BJ (cell line): ENCODE results near the gene ENTPD1. TPM values are rescaled to one million over a fixed set of nuclear protein-coding genes. Genes with fewer than 3 reads are reported as not detected.
"Not testable (repeated sequence)": the region's sequence is repeated elsewhere in the genome, so short reads cannot be mapped to it uniquely, and the experiment has no call there.

Experiments
- CTCF ChIA-PET: fragments of 350-600 bp; formaldehyde crosslinking; extraction: SDS; loops from one replicate; lab custom pipeline; 2021; ENCODE audit warnings: antibody characterized with exemption, inconsistent platforms; lab: Yijun Ruan, JAX
- POLR2A ChIA-PET: fragments of 300-600 bp; sonication (Branson Sonifier 250); formaldehyde crosslinking; extraction: SDS; loops from one replicate; lab custom pipeline; 2021; ENCODE audit warnings: antibody characterized with exemption; lab: Charles Lee
- DNase-seq: peaks from one replicate; pipeline ENCODE4 v3.0.0-alpha.2; 2011; ENCODE audit warnings: low read depth
- H3K27me3 ChIP-seq: 2 replicates; pipeline ENCODE4 v1.6.0; 2011; ENCODE audit warnings: low read length; ENCODE audit not compliant: control insufficient read depth, insufficient read depth
- H3K36me3 ChIP-seq: 2 replicates; pipeline ENCODE4 v1.5.1; 2011; ENCODE audit warnings: low read length; ENCODE audit not compliant: control insufficient read depth, insufficient read depth
- H3K4me3 ChIP-seq: 2 replicates; pipeline ENCODE4 v1.5.1; 2011; ENCODE audit warnings: low read depth, mild to moderate bottlenecking, control low read depth, low read length
- polyA plus RNA-seq: library from polyadenylated mRNA; depleted of rRNA; stranded (reverse); fragments of >200 nt; gene quantifications from 2 replicates; pipeline ENCODE4 v1.2.3, GENCODE V29; 2011
- TF ChIP-seq, protein P1 (sequence below): IDR thresholded peaks from 2 replicates; pipeline ENCODE4 v1.5.1; 2011; ENCODE audit warnings: low read depth, mild to moderate bottlenecking, control low read depth, inconsistent platforms, low read length, moderate library complexity; ENCODE audit not compliant: insufficient read depth

The ENTPD1 gene
- polyA plus RNA-seq, 1 experiment, result 0.20 TPM

DNA sequence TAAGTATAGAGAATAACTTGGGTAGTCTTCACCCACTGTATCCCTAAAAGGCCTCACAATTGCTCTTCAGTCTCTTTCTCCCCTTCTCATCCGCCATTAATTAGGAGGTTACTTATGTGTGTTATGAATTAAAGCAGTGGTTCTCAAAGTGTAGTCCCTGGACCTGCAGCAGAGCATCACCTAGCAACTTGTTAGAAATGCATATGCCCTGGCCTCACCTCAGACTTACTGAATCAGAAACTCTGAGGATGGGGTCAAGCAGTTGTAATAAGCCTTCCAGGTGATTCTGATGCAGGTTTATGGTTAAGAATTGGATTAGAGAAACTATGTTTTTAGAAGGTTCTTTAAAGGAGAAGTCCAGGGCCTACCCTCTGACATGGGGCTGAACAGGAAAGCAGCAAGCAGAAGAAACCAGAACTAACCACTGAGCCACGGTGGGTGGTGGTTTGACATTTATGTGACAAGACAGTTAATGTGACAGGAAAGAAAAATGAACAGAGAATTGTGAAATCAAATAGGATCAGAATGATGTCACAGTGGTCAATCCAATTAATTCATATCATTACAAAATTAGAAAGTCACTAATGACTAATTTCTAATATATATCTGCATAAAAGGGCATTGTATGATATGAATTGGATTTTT, 37.6 kb downstream of the ENTPD1 start:
- no peaks in the 10 kb centered on the region for H3K36me3 ChIP-seq
- ChIA-PET CTCF (no interaction called here), POLR2A (interaction anchor here (0.7 kb wide), 1 partner anchor 10 kb away, joined by 3 read pairs; no protein-coding TSS in a partner anchor)
- no peaks in the 10 kb centered on the region for H3K27me3 ChIP-seq
- TF ChIP-seq, protein P1, sequence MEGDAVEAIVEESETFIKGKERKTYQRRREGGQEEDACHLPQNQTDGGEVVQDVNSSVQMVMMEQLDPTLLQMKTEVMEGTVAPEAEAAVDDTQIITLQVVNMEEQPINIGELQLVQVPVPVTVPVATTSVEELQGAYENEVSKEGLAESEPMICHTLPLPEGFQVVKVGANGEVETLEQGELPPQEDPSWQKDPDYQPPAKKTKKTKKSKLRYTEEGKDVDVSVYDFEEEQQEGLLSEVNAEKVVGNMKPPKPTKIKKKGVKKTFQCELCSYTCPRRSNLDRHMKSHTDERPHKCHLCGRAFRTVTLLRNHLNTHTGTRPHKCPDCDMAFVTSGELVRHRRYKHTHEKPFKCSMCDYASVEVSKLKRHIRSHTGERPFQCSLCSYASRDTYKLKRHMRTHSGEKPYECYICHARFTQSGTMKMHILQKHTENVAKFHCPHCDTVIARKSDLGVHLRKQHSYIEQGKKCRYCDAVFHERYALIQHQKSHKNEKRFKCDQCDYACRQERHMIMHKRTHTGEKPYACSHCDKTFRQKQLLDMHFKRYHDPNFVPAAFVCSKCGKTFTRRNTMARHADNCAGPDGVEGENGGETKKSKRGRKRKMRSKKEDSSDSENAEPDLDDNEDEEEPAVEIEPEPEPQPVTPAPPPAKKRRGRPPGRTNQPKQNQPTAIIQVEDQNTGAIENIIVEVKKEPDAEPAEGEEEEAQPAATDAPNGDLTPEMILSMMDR, result no peak
- DNase-seq, result no peak
- H3K4me3 ChIP-seq, result no peak overlapping the region

DNA sequence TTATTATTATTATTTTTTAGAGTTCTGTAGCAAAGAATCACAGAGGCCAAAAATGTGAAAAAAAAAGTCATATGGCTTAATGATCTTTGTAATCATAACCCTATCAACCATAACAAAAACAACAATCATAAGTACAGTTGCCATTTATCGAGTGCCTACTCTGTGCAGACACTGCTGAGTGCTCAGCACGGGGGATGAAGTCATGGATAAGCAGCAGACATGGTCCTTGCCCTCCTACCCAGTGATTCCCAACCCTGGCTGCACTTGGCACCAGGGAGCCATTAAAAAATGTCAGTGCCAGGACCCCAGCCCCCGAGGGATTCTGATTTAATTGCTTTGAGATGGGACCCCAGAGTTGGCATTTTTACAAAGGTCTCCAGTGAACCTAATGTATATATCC, 38.2 kb downstream of the ENTPD1 start:
- no peak for DNase-seq
- Histone ChIP-seq H3K27me3 (no peaks in the 10 kb centered on the region), H3K36me3 (no peaks in the 10 kb centered on the region), H3K4me3 (no peak overlapping the region)
- POLR2A ChIA-PET, result interaction anchor here (0.7 kb wide), 1 partner anchor 10 kb away, joined by 3 read pairs; no protein-coding TSS in a partner anchor
- CTCF ChIA-PET, result interaction anchor here (1.4 kb wide), 1 partner anchor 100 kb away, joined by 3 read pairs; no protein-coding TSS in a partner anchor
- TF ChIP-seq, protein P1, result no peak

DNA sequence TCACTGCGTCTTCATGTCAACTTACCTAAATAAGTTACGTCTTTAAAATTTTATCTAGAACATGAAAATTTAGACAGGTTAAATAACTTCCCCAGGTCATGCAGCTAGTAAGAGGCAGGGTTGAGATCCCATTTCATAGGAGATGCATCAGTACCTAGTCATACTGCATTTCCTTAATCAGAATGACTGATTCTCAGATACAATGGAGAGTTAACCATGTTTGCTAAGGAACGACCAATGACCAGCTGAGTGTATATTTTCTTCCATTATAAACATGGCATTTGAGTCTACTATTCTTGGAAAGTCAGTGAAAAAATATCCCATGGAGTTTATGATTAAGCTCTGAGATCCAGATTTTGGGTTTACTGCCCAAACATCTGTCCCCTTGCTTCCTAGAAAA, 39.6 kb downstream of the ENTPD1 start:
- ChIA-PET POLR2A (no interaction called here), CTCF (interaction anchor here (0.8 to 1.6 kb wide), 4 partner anchors 16 to 102 kb away, joined by 3 read pairs; partner anchors contain the start of gene TCTN3)
- TF ChIP-seq, protein P1, result no peak
- DNase-seq, result no peak
- Histone ChIP-seq H3K27me3 (no peaks in the 10 kb centered on the region), H3K4me3 (no peak overlapping the region), H3K36me3 (no peaks in the 10 kb centered on the region)

DNA sequence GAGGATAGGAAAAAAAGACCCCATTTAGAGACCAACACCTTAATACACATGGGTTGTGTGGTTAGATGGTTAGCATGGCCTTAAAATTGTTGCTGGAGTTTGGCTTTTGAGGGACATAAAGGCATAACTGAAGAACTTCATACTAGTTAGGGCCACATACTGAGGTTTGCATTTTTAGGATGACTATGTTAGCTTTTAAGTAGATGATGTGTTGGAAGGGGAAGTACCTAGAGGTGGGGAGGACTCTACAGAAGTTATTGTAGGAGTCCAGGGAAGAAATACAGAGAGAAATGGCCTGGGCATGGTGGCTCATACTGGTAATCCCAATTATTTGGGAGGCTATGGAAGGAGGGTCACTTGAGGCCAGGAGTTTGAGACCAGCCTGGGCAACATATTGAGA, 40.5 kb downstream of the ENTPD1 start:
- no peaks in the 10 kb centered on the region for H3K27me3 ChIP-seq
- POLR2A ChIA-PET, result no interaction called here
- TF ChIP-seq, protein P1, result no peak
- no peak for DNase-seq
- no peak overlapping the region for H3K4me3 ChIP-seq
- H3K36me3 ChIP-seq, result no peaks in the 10 kb centered on the region
- CTCF ChIA-PET, result interaction anchor here (1.6 kb wide), 1 partner anchor 15 kb away, joined by 3 read pairs; no protein-coding TSS in a partner anchor

DNA sequence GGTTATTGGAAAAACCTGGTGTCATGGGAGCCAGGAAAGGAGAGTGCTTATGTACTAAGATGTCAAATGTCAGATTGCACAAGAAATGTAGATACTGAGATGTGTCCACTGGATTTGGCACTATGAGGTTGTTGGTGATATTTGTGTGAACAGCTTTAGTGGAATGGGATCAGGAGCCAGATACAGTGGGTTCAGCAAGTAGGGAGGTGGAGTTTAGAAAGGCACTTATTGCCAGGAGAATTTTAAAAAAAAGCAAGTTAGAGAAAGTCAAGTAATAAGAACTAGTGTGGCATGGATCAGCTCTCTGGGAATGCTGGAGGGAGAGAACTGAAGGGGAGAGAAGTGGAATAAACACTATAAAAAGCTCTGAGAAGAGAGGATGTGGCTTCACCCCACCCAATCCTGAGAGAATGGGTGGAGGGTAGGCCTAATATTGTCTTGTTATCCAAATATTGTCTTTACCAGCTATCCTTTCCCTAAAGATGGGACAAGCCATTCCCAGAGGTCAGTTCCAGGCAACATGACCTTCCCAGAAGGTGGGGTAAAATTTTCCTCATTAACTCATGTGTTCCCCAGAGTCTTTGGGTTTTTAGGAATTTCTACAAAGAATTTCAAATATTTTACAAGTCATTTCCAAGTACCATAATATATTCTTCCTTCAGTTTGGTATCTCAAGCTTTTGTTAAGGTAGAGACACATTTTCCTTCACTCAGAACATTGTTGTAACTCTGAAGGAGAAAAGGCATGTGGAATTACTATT, 42.3 kb downstream of the ENTPD1 start:
- ChIA-PET POLR2A (interaction anchor here (0.6 kb wide), 1 partner anchor 10 kb away, joined by 3 read pairs; no protein-coding TSS in a partner anchor), CTCF (interaction anchor here (0.9 to 1.2 kb wide), 3 partner anchors 36 to 104 kb away, joined by 3 to 5 read pairs (median 3); partner anchors contain the start of gene TCTN3)
- TF ChIP-seq, protein P1, result no peak
- no peak for DNase-seq
- Histone ChIP-seq H3K4me3 (no peak overlapping the region), H3K27me3 (no peaks in the 10 kb centered on the region), H3K36me3 (no peaks in the 10 kb centered on the region)

DNA sequence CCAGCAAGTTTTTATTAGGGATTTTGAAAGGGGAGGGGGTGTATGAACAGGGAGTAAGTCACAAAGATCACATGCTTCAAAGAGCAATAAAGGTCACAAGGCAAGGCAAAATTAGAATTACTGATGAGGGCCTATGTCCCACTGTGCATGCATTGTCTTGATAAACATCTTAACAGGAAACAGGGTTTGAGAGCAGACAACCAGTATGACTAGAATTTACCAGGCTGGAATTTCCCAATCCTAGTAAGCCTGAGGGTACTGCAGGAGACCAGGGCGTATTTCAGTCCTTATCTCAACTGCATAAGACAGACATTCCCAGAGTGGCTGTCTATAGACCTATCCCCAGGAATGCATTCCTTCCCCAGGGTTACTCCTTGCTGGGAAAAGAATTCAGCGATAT, 44.3 kb downstream of the ENTPD1 start:
- DNase-seq, H3K36me3 ChIP-seq, H3K27me3 ChIP-seq, CTCF ChIA-PET, H3K4me3 ChIP-seq, POLR2A ChIA-PET: not testable (repeated sequence)

DNA sequence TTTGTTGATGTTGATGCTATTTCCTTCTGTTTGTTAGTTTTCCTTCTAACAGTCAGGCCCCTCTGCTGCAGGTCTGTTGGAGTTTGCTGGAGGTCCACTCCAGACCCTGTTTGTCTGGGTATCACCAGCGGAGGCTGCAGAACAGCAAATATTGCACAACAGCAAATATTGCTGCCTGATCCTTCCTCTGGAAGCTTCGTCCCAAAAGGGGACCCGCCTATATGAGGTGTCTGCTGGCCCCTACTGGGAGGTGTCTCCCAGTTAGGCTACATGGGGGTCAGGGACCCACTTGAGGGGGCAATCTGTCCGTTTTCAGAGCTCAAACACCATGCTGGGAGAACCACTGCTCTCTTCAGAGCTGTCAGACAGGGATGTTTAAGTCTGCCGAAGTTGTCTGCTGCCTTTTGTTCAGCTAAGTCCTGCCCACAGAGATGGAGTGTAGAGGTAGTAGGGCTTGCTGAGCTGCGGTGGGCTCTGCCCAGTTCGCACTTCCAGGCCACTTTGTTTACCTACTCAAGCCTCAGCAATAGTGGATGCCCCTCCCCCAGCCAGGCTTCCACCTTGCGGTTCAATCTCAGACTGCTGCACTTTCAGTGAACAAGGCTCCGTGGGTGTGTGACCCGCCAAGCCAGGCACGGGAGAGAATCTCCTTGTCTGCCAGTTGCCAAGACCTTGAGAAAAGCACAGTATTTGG, 50.9 kb downstream of the ENTPD1 start:
- H3K4me3 ChIP-seq, CTCF ChIA-PET, H3K27me3 ChIP-seq, H3K36me3 ChIP-seq, DNase-seq, POLR2A ChIA-PET: not testable (repeated sequence)
